ENCODE measurements around the gene TBC1D12.
"Not testable (repeated sequence)": the region's sequence is repeated elsewhere in the genome, so short reads cannot be mapped to it uniquely, and the experiment has no call there.

Gene TBC1D12

GRCh38 chr10:94549221-94549620 lies 146.9 kb downstream of the TBC1D12 start:
- no peak for DNase-seq

- not testable (repeated sequence) for DNase-seq
These were observed 165.5 kb downstream of the TBC1D12 start for GRCh38 chr10:94567714-94568307.

GRCh38 chr10:94571081-94571480 lies 168.7 kb downstream of the TBC1D12 start:
- DNase-seq = no peak

GRCh38 chr10:94571528-94571927 lies 169.2 kb downstream of the TBC1D12 start:
- no peak for DNase-seq

GRCh38 chr10:94578790-94579189 lies 176.4 kb downstream of the TBC1D12 start:
- no peak for DNase-seq

GRCh38 chr10:94583124-94583523 lies 180.8 kb downstream of the TBC1D12 start:
- no peak for DNase-seq
